Spleen (tissue), 11 donors: ENCODE results near the gene ADARB1. TPM values are rescaled to one million over a fixed set of nuclear protein-coding genes. Genes with fewer than 3 reads are reported as not detected.

Experiments
- DNase-seq: peaks from one replicate; pipeline ENCODE4 v3.0.0-alpha.2; 2020
- H3K27ac ChIP-seq, 8 donors: fragments of 200-600 bp; sonication (generic) in 7 of 8; 1 replicate in 4 of 8; 2 replicates in 4 of 8; pipeline versions ENCODE4 v1.5.0 to v1.8.0; 2016 to 2021; ENCODE audit warnings: inconsistent platforms in 4 of 8, mild to moderate bottlenecking in 4 of 8, moderate library complexity in 1 of 8
- H3K27me3 ChIP-seq, 7 donors: fragments of 200-600 bp; sonication (generic) in 6 of 7; replicated peaks in 1 of 7; 1 replicate in 4 of 7; 2 replicates in 3 of 7; pipeline versions ENCODE4 v1.5.0 to v1.8.0; 2016 to 2021; ENCODE audit warnings: inconsistent platforms in 3 of 7, mild to moderate bottlenecking in 1 of 7
- H3K36me3 ChIP-seq, 6 donors: fragments of 200-600 bp; sonication (generic) in 5 of 6; 1 replicate in 4 of 6; 2 replicates in 2 of 6; pipeline versions ENCODE4 v1.5.0 to v1.8.0; 2016 to 2021; ENCODE audit warnings: inconsistent platforms in 2 of 6
- H3K4me1 ChIP-seq, 6 donors: fragments of 200-600 bp; sonication (generic) in 5 of 6; 1 replicate in 3 of 6; 2 replicates in 3 of 6; pipeline versions ENCODE4 v1.5.0 to v1.8.0; 2016 to 2021; ENCODE audit warnings: inconsistent platforms in 3 of 6
- H3K4me3 ChIP-seq, 8 donors: fragments of 200-600 bp; sonication (generic) in 7 of 8; 1 replicate in 4 of 8; 2 replicates in 4 of 8; pipeline versions ENCODE4 v1.5.0 to v1.8.0; 2016 to 2021; ENCODE audit warnings: inconsistent platforms in 4 of 8, mild to moderate bottlenecking in 4 of 8, moderate library complexity in 2 of 8
- H3K9me3 ChIP-seq, 8 donors: fragments of 200-600 bp; sonication (generic) in 7 of 8; 1 replicate in 4 of 8; 2 replicates in 4 of 8; pipeline versions ENCODE4 v1.5.0 to v1.8.0; 2016 to 2021; ENCODE audit warnings: inconsistent platforms in 4 of 8
- POLR2A ChIP-seq, 3 donors: fragments of 450-650 bp; IDR thresholded peaks; one replicate each; pipeline ENCODE4 v1.5.1; 2017; ENCODE audit warnings: antibody characterized with exemption in 3 of 3, mild to moderate bottlenecking in 1 of 3
- POLR2AphosphoS5 ChIP-seq, 3 donors: sonication (generic); formaldehyde crosslinking; IDR thresholded peaks; one replicate each; pipeline ENCODE4 v1.5.1; 2017; ENCODE audit warnings: antibody characterized with exemption in 3 of 3
- WGBS, 5 donors: extraction: QIAGEN DNeasy Blood & Tissue Kit in 3 of 5; methylation state at CpG; one replicate each; pipeline versions ENCODE4 v1.1.5 to v1.1.7; 2013 to 2018; 5-methylcytosine and 5-hydroxymethylcytosine counted together
- intact Hi-C: fragments of 100-400 bp; cut with DNase I; formaldehyde crosslinking; loops from one replicate; pipeline ENCODE4 v1.15.0; 2023; ENCODE audit warnings: low total_unique reads
- polyA plus RNA-seq, 3 donors: library from polyadenylated mRNA; stranded (reverse); fragments of 200-250 nt; gene quantifications; one replicate each; pipeline ENCODE4 v1.2.1, GENCODE V29; 2013
- total RNA-seq, 7 donors: library from RNA; depleted of rRNA in 3 of 7; stranded (reverse); fragments of >200 nt in 3 of 7; fragmentation: NEBNext Ultra II Directional in 4 of 7; extraction: Animal tissue kit (Norgen Biotek cat#: 25700) in 4 of 7; gene quantifications; one replicate each; pipeline versions ENCODE4 v1.1.0 to v1.2.1, GENCODE V29; 2016 to 2021
- TF ChIP-seq, protein P1 (sequence below), 11 experiments: fragments of 200-600 bp in 7 of 11; fragments of 450-650 bp in 4 of 11; sonication (generic) in 4 of 11; IDR thresholded peaks in 8 of 11; conservative IDR thresholded peaks in 3 of 11; 1 replicate in 7 of 11; 2 replicates in 4 of 11; pipeline versions ENCODE4 v1.4.0 to v1.8.0; 2016 to 2021; ENCODE audit warnings: antibody characterized with exemption in 11 of 11, inconsistent platforms in 4 of 11, mild to moderate bottlenecking in 1 of 11
- donor health status: healthy with polysubstance abuse.
- donor health status: DM: no; HTN: no; CAD: no; lungs with moderate emphysema.
- donor health status: DM: no; HTN: no; CAD: no.
- donor health status: Bipolar disorder and iron deficiency.
- donor health status: healthy.
- donor health status: DM: no; HTN: no; CAD: no.
- donor health status: DM: yes; HTN: yes; CAD: no.

Gene ADARB1
- total and polyA plus RNA-seq, 10 donors = 9.1 to 50.8 (median 29.0) TPM

DNA sequence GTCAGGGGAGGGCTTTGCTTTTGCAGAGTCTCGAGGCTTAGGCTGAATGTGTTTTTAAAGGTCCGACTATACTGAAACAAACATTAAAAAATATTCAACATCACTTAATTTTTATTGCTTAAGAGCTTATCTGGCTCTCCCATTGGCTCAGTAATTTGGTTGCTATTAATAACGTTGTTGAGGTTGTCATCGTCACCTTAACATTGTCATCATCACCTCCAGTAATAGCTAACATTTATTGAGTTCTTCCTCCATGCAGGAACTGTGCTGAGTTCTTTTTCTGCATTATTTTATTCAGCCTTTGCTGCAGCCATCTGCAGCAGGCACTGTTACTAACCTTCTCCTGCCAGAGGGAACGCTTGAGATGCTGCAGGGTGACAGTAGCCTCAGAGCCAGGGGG lies 40.1 kb downstream of the ADARB1 start:
- no peak overlapping the region for H3K4me3 ChIP-seq
- H3K27ac ChIP-seq = peak overlapping the region in 1 of 8 donors; percentile 15
- WGBS, 5 donors = 44 to 75% (median 55%) methylated on average over 5 of the region's 5 CpGs
- no peak for TF ChIP-seq POLR2AphosphoS5 (IDR thresholded peaks at IDR 0.05)
- TF ChIP-seq, protein P1, sequence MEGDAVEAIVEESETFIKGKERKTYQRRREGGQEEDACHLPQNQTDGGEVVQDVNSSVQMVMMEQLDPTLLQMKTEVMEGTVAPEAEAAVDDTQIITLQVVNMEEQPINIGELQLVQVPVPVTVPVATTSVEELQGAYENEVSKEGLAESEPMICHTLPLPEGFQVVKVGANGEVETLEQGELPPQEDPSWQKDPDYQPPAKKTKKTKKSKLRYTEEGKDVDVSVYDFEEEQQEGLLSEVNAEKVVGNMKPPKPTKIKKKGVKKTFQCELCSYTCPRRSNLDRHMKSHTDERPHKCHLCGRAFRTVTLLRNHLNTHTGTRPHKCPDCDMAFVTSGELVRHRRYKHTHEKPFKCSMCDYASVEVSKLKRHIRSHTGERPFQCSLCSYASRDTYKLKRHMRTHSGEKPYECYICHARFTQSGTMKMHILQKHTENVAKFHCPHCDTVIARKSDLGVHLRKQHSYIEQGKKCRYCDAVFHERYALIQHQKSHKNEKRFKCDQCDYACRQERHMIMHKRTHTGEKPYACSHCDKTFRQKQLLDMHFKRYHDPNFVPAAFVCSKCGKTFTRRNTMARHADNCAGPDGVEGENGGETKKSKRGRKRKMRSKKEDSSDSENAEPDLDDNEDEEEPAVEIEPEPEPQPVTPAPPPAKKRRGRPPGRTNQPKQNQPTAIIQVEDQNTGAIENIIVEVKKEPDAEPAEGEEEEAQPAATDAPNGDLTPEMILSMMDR (IDR thresholded peaks at IDR 0.05 in 8 of 11, conservative IDR thresholded peaks at IDR 0.05 in 3 of 11) = no peak
- no peak for TF ChIP-seq POLR2A (IDR thresholded peaks at IDR 0.05)
- DNase-seq = no peak
- H3K27me3 ChIP-seq = no peaks in the 10 kb centered on the region
- H3K9me3 ChIP-seq = no peaks in the 10 kb centered on the region
- peaks cover 41 to 84% (median 70%) of the 10 kb centered on the region in 6 donors for H3K4me1 ChIP-seq
- H3K36me3 ChIP-seq = no peaks in the 10 kb centered on the region
- intact Hi-C loops = no loop called here

DNA sequence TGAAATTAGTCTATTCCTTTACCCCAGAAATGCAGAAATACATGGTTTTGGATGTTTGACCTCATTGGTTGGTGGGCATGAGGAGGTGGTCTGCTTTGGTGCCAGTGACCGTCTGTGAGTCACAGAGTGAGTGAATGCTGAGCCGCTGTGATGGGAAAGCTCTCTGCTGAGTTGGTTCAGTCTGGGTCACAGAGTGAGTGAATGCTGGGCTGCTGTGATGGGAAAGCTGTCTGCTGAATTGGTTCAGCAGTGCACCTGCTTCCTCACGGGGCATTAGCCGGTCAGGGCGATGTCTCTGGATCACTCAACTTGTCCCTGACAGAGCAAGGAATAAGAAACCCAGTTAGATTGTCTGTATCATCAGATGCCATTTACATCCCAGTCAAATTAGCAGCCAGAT lies 40.8 kb downstream of the ADARB1 start:
- DNase-seq = peak; percentile 47
- H3K27me3 ChIP-seq = no peaks in the 10 kb centered on the region
- no peaks in the 10 kb centered on the region for H3K9me3 ChIP-seq
- WGBS, 5 donors = 88 to 99% (median 90%) methylated on average over 5 of the region's 5 CpGs
- TF ChIP-seq, protein P1 (IDR thresholded peaks at IDR 0.05 in 8 of 11, conservative IDR thresholded peaks at IDR 0.05 in 3 of 11) = no peak
- TF ChIP-seq POLR2AphosphoS5 (IDR thresholded peaks at IDR 0.05) = no peak
- H3K36me3 ChIP-seq = peaks cover 0 to 2% (median 0%) of the 10 kb centered on the region in 6 donors
- peaks cover 35 to 77% (median 63%) of the 10 kb centered on the region in 6 donors for H3K4me1 ChIP-seq
- H3K27ac ChIP-seq = peak overlapping the region in 1 of 8 donors; percentile 15
- no peak overlapping the region for H3K4me3 ChIP-seq
- intact Hi-C loops = no loop called here

DNA sequence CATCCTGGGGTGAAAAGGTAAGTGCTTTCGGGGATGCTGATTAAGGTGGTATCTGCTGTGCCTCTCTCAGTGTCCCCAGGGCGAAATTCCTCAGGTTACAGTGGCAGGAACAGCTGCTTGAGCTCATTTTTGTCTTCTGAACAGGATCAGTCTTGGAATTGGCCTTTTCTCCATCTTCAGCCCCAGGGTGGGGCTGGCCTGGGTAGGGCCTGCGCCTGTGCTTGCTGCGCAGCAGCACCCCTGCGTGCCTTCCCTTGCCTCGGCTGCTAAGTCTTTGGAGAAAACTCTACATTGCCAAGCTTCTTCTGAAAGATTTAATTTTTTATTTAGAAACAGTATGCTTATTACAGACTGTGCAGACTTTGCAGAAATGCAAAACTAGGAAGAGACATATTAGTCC lies 41.7 kb downstream of the ADARB1 start:
- H3K9me3 ChIP-seq = no peaks in the 10 kb centered on the region
- peaks cover 35 to 76% (median 54%) of the 10 kb centered on the region in 6 donors for H3K4me1 ChIP-seq
- TF ChIP-seq POLR2AphosphoS5 (IDR thresholded peaks at IDR 0.05) = no peak
- TF ChIP-seq, protein P1 (IDR thresholded peaks at IDR 0.05 in 8 of 11, conservative IDR thresholded peaks at IDR 0.05 in 3 of 11) = no peak
- no peak for TF ChIP-seq POLR2A (IDR thresholded peaks at IDR 0.05)
- DNase-seq = peak; percentile 9
- no peak overlapping the region for H3K4me3 ChIP-seq
- H3K27ac ChIP-seq = no peak overlapping the region
- peaks cover 0 to 11% (median 2%) of the 10 kb centered on the region in 6 donors for H3K36me3 ChIP-seq
- H3K27me3 ChIP-seq = no peaks in the 10 kb centered on the region
- intact Hi-C loops = no loop called here
- 94 to 97% (median 97%) methylated on average over 6 of the region's 6 CpGs for WGBS, 5 donors

DNA sequence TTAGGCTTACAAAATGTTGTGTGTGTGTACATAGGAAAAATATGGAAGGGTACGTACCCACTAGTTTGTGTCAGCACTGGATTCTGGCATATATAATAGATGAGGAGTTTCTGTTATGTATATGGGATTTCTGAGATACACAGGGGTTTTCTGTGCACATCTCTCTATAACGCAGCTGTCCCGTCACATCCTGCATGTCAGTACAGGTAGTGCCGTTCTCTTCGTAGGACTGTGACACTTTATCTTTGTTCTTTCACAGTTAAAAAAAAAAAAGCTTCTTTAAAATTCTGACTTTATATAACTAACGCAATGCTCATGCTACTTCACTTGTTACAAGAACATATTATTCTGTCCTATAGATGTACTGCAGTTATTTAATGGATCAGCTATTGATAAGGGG lies 42.9 kb downstream of the ADARB1 start:
- H3K9me3 ChIP-seq = no peaks in the 10 kb centered on the region
- TF ChIP-seq POLR2AphosphoS5 (IDR thresholded peaks at IDR 0.05) (no peak), POLR2A (IDR thresholded peaks at IDR 0.05) (no peak)
- TF ChIP-seq, protein P1 (IDR thresholded peaks at IDR 0.05 in 8 of 11, conservative IDR thresholded peaks at IDR 0.05 in 3 of 11) = no peak
- 89 to 97% (median 93%) methylated on average over 6 of the region's 6 CpGs for WGBS, 5 donors
- no peaks in the 10 kb centered on the region for H3K27me3 ChIP-seq
- intact Hi-C loops = no loop called here
- no peak overlapping the region for H3K27ac ChIP-seq
- no peak overlapping the region for H3K4me3 ChIP-seq
- DNase-seq = no peak
- H3K4me1 ChIP-seq = peaks cover 28 to 76% (median 46%) of the 10 kb centered on the region in 6 donors
- peaks cover 0 to 14% (median 2%) of the 10 kb centered on the region in 6 donors for H3K36me3 ChIP-seq
